Measurements from ENCODE around the gene THOC6.

DNA sequence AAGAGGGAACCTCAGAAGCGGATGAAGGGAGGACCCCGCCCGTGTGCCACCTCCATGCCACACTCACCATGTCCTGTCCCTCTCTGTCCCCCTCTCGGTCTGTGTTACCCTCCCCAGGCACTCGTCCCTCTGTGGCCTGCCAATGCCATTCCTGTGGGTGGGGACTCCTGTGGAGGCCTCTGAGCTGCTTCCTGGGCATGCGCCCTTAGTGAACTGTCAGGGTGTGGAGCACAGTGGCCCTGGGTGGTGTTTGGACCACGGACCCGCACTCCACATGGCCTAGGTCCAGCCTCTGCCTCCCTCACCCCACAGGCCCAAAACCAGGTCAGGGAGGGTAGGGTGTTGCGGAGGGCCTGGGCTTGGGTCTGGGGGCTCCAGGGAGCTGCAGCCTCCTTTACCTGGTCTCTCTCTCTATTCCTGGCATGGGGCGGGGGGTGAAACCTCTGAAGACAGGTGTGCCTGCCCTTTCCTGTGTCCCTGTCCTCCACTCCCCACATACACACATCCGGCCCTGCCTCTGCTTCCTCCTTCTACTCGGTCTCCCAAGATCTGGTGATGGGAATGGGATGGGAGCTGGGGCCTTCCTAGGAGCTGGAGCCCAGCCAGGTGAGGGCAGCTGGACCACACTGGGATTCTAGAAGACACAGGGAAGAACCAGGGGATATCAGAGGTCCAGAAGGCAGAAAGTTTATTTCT, 32.1 kb upstream of the THOC6 start:
- TF ChIP-seq, protein P1, sequence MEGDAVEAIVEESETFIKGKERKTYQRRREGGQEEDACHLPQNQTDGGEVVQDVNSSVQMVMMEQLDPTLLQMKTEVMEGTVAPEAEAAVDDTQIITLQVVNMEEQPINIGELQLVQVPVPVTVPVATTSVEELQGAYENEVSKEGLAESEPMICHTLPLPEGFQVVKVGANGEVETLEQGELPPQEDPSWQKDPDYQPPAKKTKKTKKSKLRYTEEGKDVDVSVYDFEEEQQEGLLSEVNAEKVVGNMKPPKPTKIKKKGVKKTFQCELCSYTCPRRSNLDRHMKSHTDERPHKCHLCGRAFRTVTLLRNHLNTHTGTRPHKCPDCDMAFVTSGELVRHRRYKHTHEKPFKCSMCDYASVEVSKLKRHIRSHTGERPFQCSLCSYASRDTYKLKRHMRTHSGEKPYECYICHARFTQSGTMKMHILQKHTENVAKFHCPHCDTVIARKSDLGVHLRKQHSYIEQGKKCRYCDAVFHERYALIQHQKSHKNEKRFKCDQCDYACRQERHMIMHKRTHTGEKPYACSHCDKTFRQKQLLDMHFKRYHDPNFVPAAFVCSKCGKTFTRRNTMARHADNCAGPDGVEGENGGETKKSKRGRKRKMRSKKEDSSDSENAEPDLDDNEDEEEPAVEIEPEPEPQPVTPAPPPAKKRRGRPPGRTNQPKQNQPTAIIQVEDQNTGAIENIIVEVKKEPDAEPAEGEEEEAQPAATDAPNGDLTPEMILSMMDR (IDR thresholded peaks at IDR 0.05; ENCODE audit: low read length), result no peak
- no peak for TF ChIP-seq EZH2phosphoT487 (IDR thresholded peaks at IDR 0.05; ENCODE audit: low read length)
